GM19025 (cell line): ENCODE results near the gene INSL3.

ENCODE experiments used
- ATAC-seq: cut with Tn5 transposase; IDR thresholded peaks from one replicate; pipeline ENCODE4 v1.9.1; 2021; ENCODE audit warnings: mild to moderate bottlenecking, low read depth, moderate library complexity; ENCODE audit not compliant: unreplicated experiment

The INSL3 gene

GRCh38 chr19:17847538-17848366 lies 26.4 kb upstream of the INSL3 start, which contains the start of gene JAK3:
Gene JAK3 (minus strand): TSS chr19:17847982. CDS start chr19:17844417, 3,565 bp downstream.
- peak; percentile 64 for ATAC-seq

GRCh38 chr19:17846146-17846545 lies 24.8 kb upstream of the INSL3 start:
- ATAC-seq = no peak

GRCh38 chr19:17843908-17844490 lies 22.7 kb upstream of the INSL3 start:
- ATAC-seq = no peak

GRCh38 chr19:17843292-17843827 lies 22.0 kb upstream of the INSL3 start:
- ATAC-seq = no peak

GRCh38 chr19:17842663-17843291 lies 21.5 kb upstream of the INSL3 start:
- ATAC-seq = no peak

GRCh38 chr19:17841810-17842662 lies 20.7 kb upstream of the INSL3 start:
- no peak for ATAC-seq

- ATAC-seq = no peak
These were observed 20.1 kb upstream of the INSL3 start for GRCh38 chr19:17841371-17841809.

- no peak for ATAC-seq
These were observed 18.7 kb upstream of the INSL3 start for GRCh38 chr19:17840019-17840418.

GRCh38 chr19:17837972-17838371 lies 16.7 kb upstream of the INSL3 start:
- no peak for ATAC-seq

GRCh38 chr19:17836530-17836929 lies 15.2 kb upstream of the INSL3 start:
- ATAC-seq = no peak

GRCh38 chr19:17835182-17836006 lies 14.1 kb upstream of the INSL3 start:
- ATAC-seq = no peak

GRCh38 chr19:17834350-17835181 lies 13.2 kb upstream of the INSL3 start:
- no peak for ATAC-seq

GRCh38 chr19:17832443-17833208 lies 11.3 kb upstream of the INSL3 start:
- no peak for ATAC-seq

- no peak for ATAC-seq
These were observed 10.1 kb upstream of the INSL3 start for GRCh38 chr19:17831419-17831888.

GRCh38 chr19:17830567-17831418 lies 9.5 kb upstream of the INSL3 start:
- ATAC-seq = no peak

GRCh38 chr19:17829855-17830566 lies 8.7 kb upstream of the INSL3 start:
- no peak for ATAC-seq
